IMR-90 (cell line): ENCODE data around the gene APPL2. TPM values are rescaled to one million over a fixed set of nuclear protein-coding genes. Genes with fewer than 3 reads are reported as not detected.
A peak's percentile ranks its signal among the peaks of the same experiment; 100 is the strongest.

ENCODE experiments used
- ATAC-seq: fragments of 200-7000 bp; cut with Tn5 transposase; 2 replicates; pipeline ENCODE4 v1.9.1; 2020; ENCODE audit warnings: low read depth, mild to moderate bottlenecking, moderate library complexity
- BruUV-seq: library from RNA; stranded (reverse); fragments of 400-500 nt; replicated peaks from 2 replicates; lab custom pipeline; 2021; lab: Mats Ljungman, UMichigan
- CTCF ChIA-PET: fragments of 300-600 bp; formaldehyde crosslinking; extraction: SDS; loops from one replicate; lab custom pipeline; 2021; ENCODE audit warnings: antibody characterized with exemption; lab: Yijun Ruan, JAX
- POLR2A ChIA-PET: fragments of 300-600 bp; sonication (Branson Sonifier 250); formaldehyde crosslinking; loops from one replicate; lab custom pipeline; 2022; ENCODE audit warnings: antibody characterized with exemption; ENCODE audit not compliant: unreplicated experiment; lab: Charles Lee
- DNase-seq: peaks from one replicate; pipeline ENCODE4 v3.0.0; 2013
- H2AFZ ChIP-seq: replicated peaks from 2 replicates; pipeline ENCODE3; 2013; ENCODE audit warnings: low read length, mild to moderate bottlenecking; ENCODE audit not compliant: poor library complexity
- H2AK5ac ChIP-seq: 2 replicates; pipeline ENCODE4 v1.6.1; 2013; ENCODE audit warnings: low read depth, low read length, inconsistent platforms
- H2AK9ac ChIP-seq: replicated peaks from 2 replicates; pipeline ENCODE3; 2013; ENCODE audit warnings: mild to moderate bottlenecking, low read depth, low read length, moderate library complexity; ENCODE audit not compliant: poor library complexity
- H2BK120ac ChIP-seq: 2 replicates; pipeline ENCODE4 v1.6.1; 2013; ENCODE audit warnings: low read depth, low read length, inconsistent platforms
- H2BK15ac ChIP-seq: 3 replicates; pipeline ENCODE4 v1.6.1; 2013; ENCODE audit warnings: low read depth, low read length, inconsistent platforms
- H2BK20ac ChIP-seq: 2 replicates; pipeline ENCODE4 v1.6.1; 2013; ENCODE audit warnings: low read depth, mild to moderate bottlenecking, inconsistent platforms, low read length, moderate library complexity
- H2BK5ac ChIP-seq: 2 replicates; pipeline ENCODE4 v1.6.1; 2013; ENCODE audit warnings: mild to moderate bottlenecking, low read depth, low read length, inconsistent platforms; ENCODE audit not compliant: poor library complexity, severe bottlenecking
- H3K14ac ChIP-seq: replicated peaks from 2 replicates; pipeline ENCODE4 v1.6.1; 2013; ENCODE audit warnings: low read depth, low read length, inconsistent platforms
- H3K18ac ChIP-seq: 2 replicates; pipeline ENCODE4 v1.6.1; 2013; ENCODE audit warnings: low read depth, low read length, control low read depth
- H3K23ac ChIP-seq: 2 replicates; pipeline ENCODE4 v1.6.1; 2013; ENCODE audit warnings: low read depth, low read length, inconsistent platforms
- H3K27ac ChIP-seq: 2 replicates; pipeline ENCODE4 v1.5.1; 2013; ENCODE audit warnings: mild to moderate bottlenecking, control low read depth, low read length; ENCODE audit not compliant: insufficient read depth
- H3K27me3 ChIP-seq: 2 replicates; pipeline ENCODE4 v1.6.1; 2013; ENCODE audit warnings: low read length; ENCODE audit not compliant: control insufficient read depth, insufficient read depth
- H3K36me3 ChIP-seq: 2 replicates; pipeline ENCODE4 v1.6.1; 2013; ENCODE audit warnings: low read length, mixed read lengths; ENCODE audit not compliant: control insufficient read depth, insufficient read depth
- H3K4ac ChIP-seq: 2 replicates; pipeline ENCODE4 v1.6.1; 2013; ENCODE audit warnings: low read depth, low read length, inconsistent platforms
- H3K4me1 ChIP-seq: 2 replicates; pipeline ENCODE4 v1.6.1; 2013; ENCODE audit warnings: low read length, mixed read lengths; ENCODE audit not compliant: control insufficient read depth, insufficient read depth
- H3K4me2 ChIP-seq: 2 replicates; pipeline ENCODE4 v1.6.1; 2013; ENCODE audit warnings: low read depth, mild to moderate bottlenecking, control low read depth, low read length, moderate library complexity
- H3K4me3 ChIP-seq: 2 replicates; pipeline ENCODE4 v1.5.1; 2013; ENCODE audit warnings: low read depth, mild to moderate bottlenecking, control low read depth, low read length, moderate library complexity; ENCODE audit not compliant: insufficient read depth
- H3K56ac ChIP-seq: 2 replicates; pipeline ENCODE4 v1.6.1; 2013; ENCODE audit warnings: low read length, inconsistent platforms; ENCODE audit not compliant: insufficient read depth; ENCODE audit errors: extremely low read depth
- H3K79me1 ChIP-seq, 2 experiments: 2 replicates each; pipeline ENCODE4 v1.6.1; 2013; ENCODE audit warnings: low read length in 2 of 2, inconsistent platforms in 1 of 2, low read depth in 1 of 2
- H3K9ac ChIP-seq: 2 replicates; pipeline ENCODE4 v1.6.1; 2013; ENCODE audit warnings: low read depth, low read length, control low read depth
- H3K9me1 ChIP-seq: 2 replicates; pipeline ENCODE4 v1.6.1; 2013; ENCODE audit warnings: low read length, inconsistent platforms; ENCODE audit not compliant: insufficient read depth
- H3K9me3 ChIP-seq: 2 replicates; pipeline ENCODE4 v1.6.1; 2013; ENCODE audit warnings: low read length; ENCODE audit not compliant: control insufficient read depth, insufficient read depth
- H4K20me1 ChIP-seq: 2 replicates; pipeline ENCODE4 v1.6.1; 2013; ENCODE audit warnings: low read length, inconsistent platforms; ENCODE audit not compliant: insufficient read depth
- H4K5ac ChIP-seq: 2 replicates; pipeline ENCODE4 v1.6.1; 2013; ENCODE audit warnings: mild to moderate bottlenecking, low read depth, low read length, control low read depth
- H4K8ac ChIP-seq, 2 experiments: 2 replicates each; pipeline ENCODE4 v1.6.1; 2013; ENCODE audit warnings: low read depth in 2 of 2, low read length in 2 of 2, control low read depth in 1 of 2, inconsistent platforms in 1 of 2
- H4K91ac ChIP-seq: 2 replicates; pipeline ENCODE4 v1.6.1; 2013; ENCODE audit warnings: low read depth, low read length, inconsistent platforms; ENCODE audit not compliant: insufficient read depth
- BHLHE40 ChIP-seq: fragments of 150-350 bp; IDR thresholded peaks from 2 replicates; pipeline ENCODE4 v1.6.1; 2016; ENCODE audit warnings: mild to moderate bottlenecking, low read depth, low read length
- CEBPB ChIP-seq: IDR thresholded peaks from 2 replicates; pipeline ENCODE4 v1.6.1; 2012; ENCODE audit warnings: low read depth, low read length, improper control_type of control experiment
- CHD1 ChIP-seq: IDR thresholded peaks from 2 replicates; pipeline ENCODE4 v1.6.1; 2012; ENCODE audit warnings: low read depth, low read length, improper control_type of control experiment
- FOS ChIP-seq: fragments of 150-350 bp; IDR thresholded peaks from 2 replicates; pipeline ENCODE4 v1.6.1; 2016; ENCODE audit warnings: low read depth, low read length
- MAFK ChIP-seq: IDR thresholded peaks from 2 replicates; pipeline ENCODE4 v1.6.1; 2012; ENCODE audit warnings: low read depth, low read length, improper control_type of control experiment
- MAZ ChIP-seq: IDR thresholded peaks from 2 replicates; pipeline ENCODE4 v1.6.1; 2012; ENCODE audit warnings: low read depth, mild to moderate bottlenecking, low read length, improper control_type of control experiment, moderate library complexity, borderline replicate concordance
- NFE2L2 ChIP-seq: fragments of 150-350 bp; IDR thresholded peaks from 2 replicates; pipeline ENCODE4 v1.6.1; 2016; ENCODE audit warnings: low read depth, mild to moderate bottlenecking, low read length
- POLR2A ChIP-seq: IDR thresholded peaks from 2 replicates; pipeline ENCODE4 v1.6.1; 2012; ENCODE audit warnings: mild to moderate bottlenecking, low read depth, low read length
- RAD21 ChIP-seq: IDR thresholded peaks from 2 replicates; pipeline ENCODE4 v1.6.1; 2012; ENCODE audit warnings: low read length, improper control_type of control experiment
- RCOR1 ChIP-seq: IDR thresholded peaks from 2 replicates; pipeline ENCODE4 v1.6.1; 2012; ENCODE audit warnings: mild to moderate bottlenecking, low read length, improper control_type of control experiment; ENCODE audit not compliant: insufficient replicate concordance
- RFX5 ChIP-seq: IDR thresholded peaks from 2 replicates; pipeline ENCODE4 v1.8.0; 2012; ENCODE audit warnings: low read depth, mild to moderate bottlenecking, low read length, moderate library complexity
- SMC3 ChIP-seq: fragments of 150-350 bp; IDR thresholded peaks from 2 replicates; pipeline ENCODE4 v1.6.1; 2016; ENCODE audit warnings: low read depth, mild to moderate bottlenecking, antibody characterized with exemption, low read length, moderate library complexity
- WGBS, 2 experiments: methylation state at CpG; one replicate each; pipeline versions ENCODE4 v1.1.5 to v1.1.7; 2013; ENCODE audit warnings: missing lambda C conversion rate in 2 of 2; ENCODE audit not compliant: insufficient read length in 1 of 2; ENCODE audit errors: extremely low coverage in 2 of 2; 5-methylcytosine and 5-hydroxymethylcytosine counted together
- dilution Hi-C: fragments of 300-500 bp; cut with HindIII; formaldehyde crosslinking; loops from one replicate; pipeline ENCODE4 v1.14.3; 2018; ENCODE audit warnings: low sequenced_read_pairs; ENCODE audit not compliant: unreplicated experiment
- in situ Hi-C: fragments of 300-500 bp; cut with MboI; formaldehyde crosslinking; loops from 3 replicates; pipeline ENCODE4 v1.14.3; 2019; ENCODE audit warnings: low sequenced_read_pairs, inconsistent platforms, mixed read lengths
- intact Hi-C: fragments of 100-400 bp; cut with micrococcal nuclease; formaldehyde crosslinking; loops from 2 replicates; pipeline ENCODE4 v1.10.0; 2022
- polyA plus RNA-seq, 3 experiments: library from polyadenylated mRNA; depleted of rRNA; stranded (reverse); fragments of >200 nt; gene quantifications; 2 replicates each; pipeline ENCODE4 v1.2.3, GENCODE V29; 2012; ENCODE audit warnings: low replicate concordance in 1 of 3
- total RNA-seq: library from RNA; depleted of rRNA; stranded (reverse); fragments of >200 nt; gene quantifications from 2 replicates; pipeline ENCODE4 v1.2.3, GENCODE V29; 2012
- TF ChIP-seq, protein P1 (sequence below): fragments of 150-350 bp; IDR thresholded peaks from 2 replicates; pipeline ENCODE4 v1.6.1; 2016; ENCODE audit warnings: low read depth, mild to moderate bottlenecking, low read length, moderate library complexity, borderline replicate concordance
- TF ChIP-seq, protein P2 (sequence below): fragments of 150-350 bp; IDR thresholded peaks from 2 replicates; pipeline ENCODE4 v1.6.1; 2017; ENCODE audit warnings: mild to moderate bottlenecking, antibody characterized with exemption, low read length, low read depth
- TF ChIP-seq, protein P3 (sequence below): conservative IDR thresholded peaks from 2 replicates; pipeline ENCODE4 v1.5.1; 2012; ENCODE audit warnings: mild to moderate bottlenecking, low read depth, low read length, improper control_type of control experiment

The APPL2 gene
- total and polyA plus RNA-seq, 2 of the 4 experiments (the other 2 are of a cell fraction): 42.3 to 65.8 TPM

DNA sequence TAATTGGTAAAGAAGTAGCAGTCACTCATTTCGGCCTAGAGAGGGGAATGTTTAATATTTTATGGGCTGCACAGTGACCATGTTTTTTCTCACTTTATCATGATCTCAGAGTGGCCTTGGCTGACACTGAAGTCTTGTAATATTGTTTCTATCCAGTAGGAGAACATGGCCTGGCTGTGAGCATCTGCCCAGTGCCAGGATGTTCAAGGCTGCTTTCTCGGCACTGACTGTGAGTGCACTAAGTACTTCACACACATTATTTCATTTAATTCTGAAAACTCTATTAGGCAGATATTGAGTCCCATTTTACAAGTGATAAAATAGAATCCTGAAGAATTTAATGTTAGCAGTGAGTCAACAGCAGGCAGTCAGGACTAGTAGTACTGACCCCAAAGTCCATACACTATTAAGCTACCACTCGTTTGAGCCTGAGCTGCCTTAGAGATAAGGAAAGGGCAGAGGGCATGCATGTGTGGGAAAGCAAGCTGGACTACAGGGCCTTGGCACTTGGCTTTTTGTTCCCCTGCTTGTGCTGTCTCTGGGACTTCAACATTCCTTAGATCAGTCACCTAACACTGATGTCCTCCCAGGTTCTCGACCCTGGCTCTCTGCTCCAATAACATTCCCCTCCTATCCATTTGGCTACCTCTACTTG, 42.2 kb upstream of the APPL2 start:
- Histone ChIP-seq H4K8ac (peak overlapping the region in 1 of 2 experiments; percentile 25; a peak in 1 of 4 replicates), H2BK20ac (peak overlapping the region; percentile 33; the same call in 1 of the 2 replicates), H3K4me2 (no peak overlapping the region), H3K56ac (no peak overlapping the region), H3K14ac (no peak overlapping the region), H2BK5ac (no peak overlapping the region), H3K23ac (no peak overlapping the region), H2BK15ac (peak overlapping the region; percentile 36; the same call in 1 of the 3 replicates), H2AK9ac (no peak overlapping the region), H3K4me1 (peaks cover 1% of the 10 kb centered on the region; the same call in 1 of the 2 replicates), H3K79me1 (0 out of 4 replicates have a peak, but pooled peaks cover 0 to 6% of the 10 kb centered on the region in 2 experiments), H3K36me3 (no peaks in the 10 kb centered on the region), H2AK5ac (peak overlapping the region; percentile 3), H4K5ac (peak overlapping the region; percentile 49; the same call in 1 of the 2 replicates), H2BK120ac (peak overlapping the region; percentile 26; the same call in 1 of the 2 replicates), H2AFZ (peak overlapping the region; percentile 35), H3K27me3 (no peaks in the 10 kb centered on the region), H3K9me1 (peaks cover 11% of the 10 kb centered on the region; the same call in 1 of the 2 replicates), H3K4ac (peak overlapping the region; percentile 41), H3K9ac (no peak overlapping the region), H3K9me3 (no peaks in the 10 kb centered on the region), H3K4me3 (no peak overlapping the region), H4K91ac (0 out of 2 replicates have a peak overlapping the region, but pooled peaks have one; percentile 50), H3K18ac (no peak overlapping the region), H3K27ac (no peak overlapping the region), H4K20me1 (no peaks in the 10 kb centered on the region)
- WGBS, 2 experiments: 60% methylated on average over 1 of the region's 4 CpGs; no CpG with 5 or more reads in 1 of the 2 experiments
- no TSS peak for BruUV-seq
- intact Hi-C loops: no loop called here
- DNase-seq (peak; percentile 25), ATAC-seq (peak; percentile 70)
- ChIA-PET POLR2A (no interaction called here), CTCF (no interaction called here)
- dilution Hi-C loops: no loop called here
- in situ Hi-C loops: no loop called here
- TF ChIP-seq SMC3: peak; percentile 18; the same call in 1 of the 2 replicates
- TF ChIP-seq, protein P1, sequence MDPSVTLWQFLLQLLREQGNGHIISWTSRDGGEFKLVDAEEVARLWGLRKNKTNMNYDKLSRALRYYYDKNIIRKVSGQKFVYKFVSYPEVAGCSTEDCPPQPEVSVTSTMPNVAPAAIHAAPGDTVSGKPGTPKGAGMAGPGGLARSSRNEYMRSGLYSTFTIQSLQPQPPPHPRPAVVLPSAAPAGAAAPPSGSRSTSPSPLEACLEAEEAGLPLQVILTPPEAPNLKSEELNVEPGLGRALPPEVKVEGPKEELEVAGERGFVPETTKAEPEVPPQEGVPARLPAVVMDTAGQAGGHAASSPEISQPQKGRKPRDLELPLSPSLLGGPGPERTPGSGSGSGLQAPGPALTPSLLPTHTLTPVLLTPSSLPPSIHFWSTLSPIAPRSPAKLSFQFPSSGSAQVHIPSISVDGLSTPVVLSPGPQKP: no peak
- TF ChIP-seq NFE2L2: no peak
- no peak for TF ChIP-seq RCOR1
- TF ChIP-seq FOS: no peak
- no peak for TF ChIP-seq MAZ
- TF ChIP-seq, protein P2, sequence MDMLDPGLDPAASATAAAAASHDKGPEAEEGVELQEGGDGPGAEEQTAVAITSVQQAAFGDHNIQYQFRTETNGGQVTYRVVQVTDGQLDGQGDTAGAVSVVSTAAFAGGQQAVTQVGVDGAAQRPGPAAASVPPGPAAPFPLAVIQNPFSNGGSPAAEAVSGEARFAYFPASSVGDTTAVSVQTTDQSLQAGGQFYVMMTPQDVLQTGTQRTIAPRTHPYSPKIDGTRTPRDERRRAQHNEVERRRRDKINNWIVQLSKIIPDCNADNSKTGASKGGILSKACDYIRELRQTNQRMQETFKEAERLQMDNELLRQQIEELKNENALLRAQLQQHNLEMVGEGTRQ: no peak
- peak; percentile 33; the same call in 1 of the 2 replicates for TF ChIP-seq RAD21
- no peak for TF ChIP-seq BHLHE40
- TF ChIP-seq MAFK: no peak
- no peak for TF ChIP-seq CEBPB
- no peak for TF ChIP-seq RFX5
- TF ChIP-seq, protein P3, sequence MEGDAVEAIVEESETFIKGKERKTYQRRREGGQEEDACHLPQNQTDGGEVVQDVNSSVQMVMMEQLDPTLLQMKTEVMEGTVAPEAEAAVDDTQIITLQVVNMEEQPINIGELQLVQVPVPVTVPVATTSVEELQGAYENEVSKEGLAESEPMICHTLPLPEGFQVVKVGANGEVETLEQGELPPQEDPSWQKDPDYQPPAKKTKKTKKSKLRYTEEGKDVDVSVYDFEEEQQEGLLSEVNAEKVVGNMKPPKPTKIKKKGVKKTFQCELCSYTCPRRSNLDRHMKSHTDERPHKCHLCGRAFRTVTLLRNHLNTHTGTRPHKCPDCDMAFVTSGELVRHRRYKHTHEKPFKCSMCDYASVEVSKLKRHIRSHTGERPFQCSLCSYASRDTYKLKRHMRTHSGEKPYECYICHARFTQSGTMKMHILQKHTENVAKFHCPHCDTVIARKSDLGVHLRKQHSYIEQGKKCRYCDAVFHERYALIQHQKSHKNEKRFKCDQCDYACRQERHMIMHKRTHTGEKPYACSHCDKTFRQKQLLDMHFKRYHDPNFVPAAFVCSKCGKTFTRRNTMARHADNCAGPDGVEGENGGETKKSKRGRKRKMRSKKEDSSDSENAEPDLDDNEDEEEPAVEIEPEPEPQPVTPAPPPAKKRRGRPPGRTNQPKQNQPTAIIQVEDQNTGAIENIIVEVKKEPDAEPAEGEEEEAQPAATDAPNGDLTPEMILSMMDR: peak; percentile 32; the same call in 1 of the 2 replicates
- TF ChIP-seq POLR2A: no peak
- no peak for TF ChIP-seq CHD1
